ENCODE measurements around the gene RUBCNL. TPM values are rescaled to one million over a fixed set of nuclear protein-coding genes. Genes with fewer than 3 reads are reported as not detected.

The RUBCNL gene
- total RNA-seq, 1 donor: 6.5 TPM

GRCh38 chr13:46352805-46353204 lies 34.2 kb downstream of the RUBCNL start:
- Histone ChIP-seq H3K4me3 (ENCODE audit: insufficient read depth, low read length) (no peak overlapping the region), H3K36me3 (ENCODE audit: insufficient read depth, low read length) (no peaks in the 10 kb centered on the region), H3K9me3 (ENCODE audit: low read depth, low read length) (no peaks in the 10 kb centered on the region), H4K20me1 (ENCODE audit: insufficient read depth, low read length) (no peaks in the 10 kb centered on the region), H3K4me1 (ENCODE audit: insufficient read depth, low read length) (peaks cover 16% of the 10 kb centered on the region), H3K4me2 (ENCODE audit: insufficient read depth, low read length) (no peak overlapping the region), H3K27ac (ENCODE audit: low read depth, low read length) (no peak overlapping the region), H3K79me2 (ENCODE audit: insufficient read depth, low read length) (no peaks in the 10 kb centered on the region), H3K27me3 (ENCODE audit: insufficient read depth, low read length) (no peaks in the 10 kb centered on the region), H2AFZ (ENCODE audit: low read length) (no peak overlapping the region)
- DNase-seq (ENCODE audit: insufficient read length, low spot score, missing footprints): no peak
- no peak for TF ChIP-seq CTCF (IDR thresholded peaks at IDR 0.05; ENCODE audit: extremely low read depth, low read depth, low read length)

- DNase-seq (ENCODE audit: insufficient read length, low spot score, missing footprints): no peak
- no peak overlapping the region for H3K27ac ChIP-seq (ENCODE audit: low read depth, low read length)
- no peak for TF ChIP-seq CTCF (IDR thresholded peaks at IDR 0.05; ENCODE audit: extremely low read depth, low read depth, low read length)
- H3K4me1 ChIP-seq (ENCODE audit: insufficient read depth, low read length): peaks cover 5% of the 10 kb centered on the region
- H4K20me1 ChIP-seq (ENCODE audit: insufficient read depth, low read length): no peaks in the 10 kb centered on the region
- no peaks in the 10 kb centered on the region for H3K9me3 ChIP-seq (ENCODE audit: low read depth, low read length)
- no peaks in the 10 kb centered on the region for H3K27me3 ChIP-seq (ENCODE audit: insufficient read depth, low read length)
- no peak overlapping the region for H2AFZ ChIP-seq (ENCODE audit: low read length)
- H3K36me3 ChIP-seq (ENCODE audit: insufficient read depth, low read length): no peaks in the 10 kb centered on the region
- no peak overlapping the region for H3K4me3 ChIP-seq (ENCODE audit: insufficient read depth, low read length)
- no peaks in the 10 kb centered on the region for H3K79me2 ChIP-seq (ENCODE audit: insufficient read depth, low read length)
- no peak overlapping the region for H3K4me2 ChIP-seq (ENCODE audit: insufficient read depth, low read length)
These were observed 37.0 kb downstream of the RUBCNL start for GRCh38 chr13:46350003-46350402.

GRCh38 chr13:46348961-46349360 lies 38.1 kb downstream of the RUBCNL start:
- H3K27me3 ChIP-seq (ENCODE audit: insufficient read depth, low read length): no peaks in the 10 kb centered on the region
- H3K4me1 ChIP-seq (ENCODE audit: insufficient read depth, low read length): no peaks in the 10 kb centered on the region
- no peak for DNase-seq (ENCODE audit: insufficient read length, low spot score, missing footprints)
- TF ChIP-seq CTCF (IDR thresholded peaks at IDR 0.05; ENCODE audit: extremely low read depth, low read depth, low read length): no peak
- H3K36me3 ChIP-seq (ENCODE audit: insufficient read depth, low read length): no peaks in the 10 kb centered on the region
- no peak overlapping the region for H3K27ac ChIP-seq (ENCODE audit: low read depth, low read length)
- no peaks in the 10 kb centered on the region for H4K20me1 ChIP-seq (ENCODE audit: insufficient read depth, low read length)
- H3K4me3 ChIP-seq (ENCODE audit: insufficient read depth, low read length): no peak overlapping the region
- H3K9me3 ChIP-seq (ENCODE audit: low read depth, low read length): no peaks in the 10 kb centered on the region
- no peak overlapping the region for H3K4me2 ChIP-seq (ENCODE audit: insufficient read depth, low read length)
- H3K79me2 ChIP-seq (ENCODE audit: insufficient read depth, low read length): no peaks in the 10 kb centered on the region
- H2AFZ ChIP-seq (ENCODE audit: low read length): no peak overlapping the region

GRCh38 chr13:46347277-46347676 lies 39.8 kb downstream of the RUBCNL start:
- no peak overlapping the region for H2AFZ ChIP-seq (ENCODE audit: low read length)
- no peak for TF ChIP-seq CTCF (IDR thresholded peaks at IDR 0.05; ENCODE audit: extremely low read depth, low read depth, low read length)

More at GRCh38 chr13:46347277-46347676, 39.8 kb downstream of the RUBCNL start:
- no peak overlapping the region for H3K4me2 ChIP-seq (ENCODE audit: insufficient read depth, low read length)
- H3K79me2 ChIP-seq (ENCODE audit: insufficient read depth, low read length): no peaks in the 10 kb centered on the region
- no peaks in the 10 kb centered on the region for H3K4me1 ChIP-seq (ENCODE audit: insufficient read depth, low read length)
- H4K20me1 ChIP-seq (ENCODE audit: insufficient read depth, low read length): no peaks in the 10 kb centered on the region
- H3K27ac ChIP-seq (ENCODE audit: low read depth, low read length): no peak overlapping the region
- H3K27me3 ChIP-seq (ENCODE audit: insufficient read depth, low read length): no peaks in the 10 kb centered on the region
- no peak overlapping the region for H3K4me3 ChIP-seq (ENCODE audit: insufficient read depth, low read length)
- no peaks in the 10 kb centered on the region for H3K36me3 ChIP-seq (ENCODE audit: insufficient read depth, low read length)
- no peaks in the 10 kb centered on the region for H3K9me3 ChIP-seq (ENCODE audit: low read depth, low read length)
- DNase-seq (ENCODE audit: insufficient read length, low spot score, missing footprints): no peak
